NOMO-1 (cell line): Measurements from ENCODE around the gene DMD.

Source experiments
- DNase-seq, 2 experiments: peaks; one replicate each; lab custom pipeline; 2025; ENCODE audit not compliant: unreplicated experiment in 2 of 2; lab: John Stamatoyannopoulos, UW

The DMD gene

DNA sequence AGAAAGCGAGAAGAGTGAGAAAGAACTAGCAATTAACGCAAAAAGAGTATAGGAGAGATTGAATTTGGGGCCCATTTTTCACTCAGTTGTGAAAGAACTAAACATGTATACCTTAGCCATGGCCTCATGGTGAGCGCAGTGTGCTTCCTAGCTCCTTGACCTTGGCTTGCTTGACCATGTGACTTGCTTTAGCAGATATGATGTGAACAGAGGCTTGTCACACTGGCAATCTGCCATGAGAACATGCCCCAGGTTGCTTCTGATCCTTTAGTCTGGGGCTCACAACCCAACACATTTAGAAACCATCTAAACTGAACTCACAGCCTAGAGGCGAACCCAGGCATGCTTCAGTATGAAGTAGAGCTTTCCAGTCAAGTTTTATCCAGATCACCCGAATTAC, 1879.4 kb downstream of the DMD start:
- no peak for DNase-seq

DNA sequence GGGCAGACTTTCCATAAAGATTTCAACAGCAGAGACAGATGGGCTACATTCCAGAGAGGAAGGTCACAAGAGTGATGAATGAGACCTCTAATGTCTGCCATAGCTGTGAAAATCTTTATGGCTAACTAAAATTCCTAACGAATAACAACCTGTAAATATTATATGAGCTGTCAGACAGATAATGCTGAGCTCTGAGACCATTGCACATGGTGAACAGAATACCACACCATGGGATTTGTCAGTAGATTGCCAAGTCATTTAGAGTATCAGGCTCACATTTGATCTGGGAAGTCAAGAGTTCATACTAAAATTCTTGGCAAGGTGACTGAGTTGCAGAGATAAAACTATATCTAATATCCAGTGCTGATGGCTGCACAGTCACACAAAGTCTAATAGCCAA, 1880.3 kb downstream of the DMD start:
- DNase-seq: no peak

DNA sequence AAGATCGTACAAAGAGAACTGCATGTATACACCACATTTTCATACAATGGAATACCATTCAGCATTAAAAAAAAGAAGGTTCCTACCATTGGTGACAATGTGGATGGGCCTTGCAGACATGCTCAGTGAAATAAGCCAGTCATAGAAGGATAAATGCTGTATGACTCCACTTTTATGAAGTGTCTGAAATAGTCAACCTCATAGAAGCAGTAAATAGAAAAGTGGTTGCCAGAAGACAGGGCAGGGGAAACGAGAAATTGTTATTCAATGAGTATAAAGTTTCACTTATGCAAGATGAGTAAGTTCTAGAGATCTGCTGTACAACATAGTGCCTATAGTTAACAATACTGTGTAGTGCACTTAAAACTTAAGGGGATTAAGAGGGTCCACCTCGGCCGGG, 1882.1 kb downstream of the DMD start:
- no peak for DNase-seq

DNA sequence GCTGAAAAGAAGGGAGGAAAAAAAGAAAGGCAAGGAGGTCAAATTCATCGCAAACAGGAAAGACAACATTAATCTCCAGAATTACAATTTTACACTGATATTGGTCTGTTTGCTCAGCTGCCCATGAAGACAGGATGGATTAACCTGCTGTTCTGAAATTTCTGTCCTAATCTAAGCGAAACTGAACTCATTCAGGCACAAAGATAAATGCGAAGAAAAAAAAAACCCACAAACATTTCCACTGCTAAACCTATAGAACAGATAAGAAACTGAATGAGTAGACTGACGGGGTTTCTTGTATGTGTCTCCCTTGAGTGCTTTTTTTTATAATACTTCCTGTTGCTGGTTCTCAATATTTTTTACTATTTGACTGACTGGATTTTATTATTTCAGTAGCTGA, 1887.7 kb downstream of the DMD start:
- DNase-seq: no peak

DNA sequence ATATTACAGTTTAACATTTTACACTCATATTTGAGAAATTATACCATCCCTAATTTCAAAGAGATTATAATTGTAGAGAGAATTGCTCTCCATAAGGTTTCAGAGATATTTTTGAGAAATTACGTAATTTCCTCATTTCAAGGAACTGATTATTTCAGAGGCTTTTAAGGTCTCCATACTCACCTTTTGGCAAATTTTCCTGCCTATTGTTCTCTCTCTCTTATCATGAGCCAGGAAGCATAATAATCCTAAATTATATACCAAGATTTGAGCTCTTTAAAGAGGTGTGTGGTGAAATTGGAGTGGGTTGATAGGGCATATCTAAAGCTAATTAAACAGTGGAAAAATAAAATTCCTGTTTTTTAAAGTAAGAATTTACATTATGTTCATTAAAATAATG, 1890.6 kb downstream of the DMD start:
- DNase-seq: no peak

DNA sequence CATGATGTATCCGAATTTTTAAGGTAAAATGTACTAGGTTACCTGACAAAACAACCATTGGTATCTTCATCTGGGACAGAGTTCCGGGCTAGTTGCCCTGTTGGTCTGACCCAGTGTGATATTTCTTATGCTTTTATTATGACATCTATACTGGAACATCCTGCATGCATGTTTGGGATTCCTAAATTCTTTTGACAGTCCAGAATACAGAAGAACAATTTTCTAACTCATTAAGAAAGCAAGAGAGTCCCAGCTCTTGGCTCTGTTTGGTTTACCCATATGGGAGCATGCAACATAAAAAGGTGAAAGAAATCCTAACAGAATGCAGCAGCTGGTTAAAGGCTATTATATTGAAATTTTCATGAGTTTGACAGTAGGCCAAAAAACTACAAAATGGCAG, 1891.8 kb downstream of the DMD start:
- DNase-seq: no peak

DNA sequence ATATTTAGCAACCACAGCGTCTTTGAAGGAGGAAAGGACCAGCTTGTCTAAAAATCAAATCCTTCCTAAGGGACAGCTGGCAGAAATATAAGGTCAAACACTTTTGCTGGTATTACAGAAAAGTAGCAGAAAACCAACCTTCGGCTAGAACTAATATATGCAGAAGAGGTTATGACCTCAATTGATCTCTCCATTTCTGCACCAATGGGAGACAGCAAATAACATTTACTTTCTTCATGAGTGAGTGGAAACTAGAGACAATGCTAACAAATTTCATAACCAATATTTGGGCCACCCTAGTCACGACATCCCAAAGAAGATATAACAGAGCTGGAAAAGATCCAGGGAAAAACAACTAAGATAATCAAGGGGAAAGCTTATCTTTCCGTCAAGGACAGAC, 1892.5 kb downstream of the DMD start:
- DNase-seq: no peak

DNA sequence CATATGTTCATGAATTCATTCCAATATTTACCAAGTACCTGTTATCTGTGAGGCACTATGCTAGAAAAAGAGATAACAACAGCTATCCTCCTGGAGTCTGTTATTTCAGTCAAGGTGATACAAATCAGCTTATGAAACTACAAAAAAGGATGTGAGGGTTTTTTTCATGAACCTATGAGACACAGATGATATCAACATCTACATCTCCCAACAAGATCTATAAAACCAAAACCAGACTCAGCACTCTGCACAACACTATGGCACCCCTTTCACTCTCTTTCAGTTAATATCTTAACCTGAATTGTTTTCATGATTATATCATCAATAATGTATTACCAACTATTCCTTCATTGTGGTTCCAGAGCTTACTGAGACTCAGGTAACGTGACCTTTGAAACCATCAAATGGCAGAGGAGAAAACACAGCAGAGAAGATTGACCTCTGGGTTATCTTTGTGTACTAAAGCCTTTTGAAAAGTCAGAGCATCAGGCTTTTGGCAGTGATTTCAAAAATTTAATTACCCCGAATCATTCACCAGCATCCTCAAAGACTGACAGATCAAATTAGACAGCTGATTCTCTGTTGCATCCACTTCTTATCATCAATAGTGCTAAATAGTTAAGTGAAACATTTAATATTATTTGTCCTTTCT, 1894.9 kb downstream of the DMD start:
- no peak for DNase-seq

DNA sequence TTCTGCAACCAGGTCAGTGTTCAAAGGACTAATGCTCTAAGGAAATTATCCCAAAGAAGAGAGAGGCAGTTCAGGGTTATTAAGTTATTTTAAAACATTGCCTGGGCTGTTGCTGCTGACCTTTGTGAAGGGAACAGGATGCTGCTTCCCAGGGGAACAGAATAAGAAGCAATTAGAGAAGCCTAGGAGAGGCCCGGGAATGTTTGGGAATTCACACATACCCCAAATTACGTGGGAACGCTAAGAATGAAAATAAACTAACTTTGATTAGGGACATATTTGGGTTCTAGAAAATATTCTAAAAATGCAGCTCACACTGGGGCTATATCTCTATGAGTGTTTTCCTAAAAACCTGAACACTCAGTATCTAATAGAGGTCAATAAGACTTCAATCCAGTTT, 1896.4 kb downstream of the DMD start:
- DNase-seq: no peak

DNA sequence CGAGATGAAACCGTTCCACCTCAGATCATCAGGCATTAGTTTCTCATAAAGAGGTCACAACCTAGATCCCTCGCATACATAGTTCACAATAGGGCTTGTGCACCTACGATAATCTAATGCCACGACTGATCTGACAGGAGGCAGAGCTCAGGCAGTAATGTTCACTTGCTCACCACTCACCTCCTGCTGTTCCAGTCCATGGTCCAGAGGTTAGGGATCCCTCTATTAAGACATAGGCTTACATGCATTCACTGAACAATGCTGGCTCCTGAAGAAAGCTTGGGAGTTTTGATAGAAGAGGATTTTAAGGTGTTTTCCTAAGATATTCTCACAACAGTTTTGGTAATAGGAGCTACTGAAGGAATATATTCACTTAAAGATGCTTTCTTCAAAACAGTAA, 1903.4 kb downstream of the DMD start:
- DNase-seq: no peak

DNA sequence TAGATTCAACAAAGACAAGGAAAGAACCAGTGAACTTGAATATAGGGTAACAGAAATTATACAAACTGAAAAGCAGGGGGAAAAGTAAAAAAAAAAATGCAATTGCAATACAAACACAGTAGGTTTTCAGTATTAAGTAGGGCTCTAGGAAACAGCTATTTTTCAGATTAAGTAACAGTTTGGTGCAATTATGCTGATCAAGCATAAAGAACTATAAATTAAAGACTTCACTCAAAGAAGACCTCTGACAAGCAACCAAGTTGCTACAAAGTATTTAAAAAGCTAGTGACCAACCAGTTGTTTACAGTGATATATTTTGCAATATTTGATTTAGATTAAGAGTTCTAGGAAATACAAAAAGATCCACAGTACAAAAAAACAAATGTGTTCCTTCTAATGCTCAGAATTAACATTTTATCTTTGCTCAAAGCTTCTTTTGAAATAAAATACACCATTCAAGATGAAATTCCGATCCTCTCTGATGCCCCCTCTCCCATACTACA, 1908.7 kb downstream of the DMD start:
- no peak for DNase-seq

DNA sequence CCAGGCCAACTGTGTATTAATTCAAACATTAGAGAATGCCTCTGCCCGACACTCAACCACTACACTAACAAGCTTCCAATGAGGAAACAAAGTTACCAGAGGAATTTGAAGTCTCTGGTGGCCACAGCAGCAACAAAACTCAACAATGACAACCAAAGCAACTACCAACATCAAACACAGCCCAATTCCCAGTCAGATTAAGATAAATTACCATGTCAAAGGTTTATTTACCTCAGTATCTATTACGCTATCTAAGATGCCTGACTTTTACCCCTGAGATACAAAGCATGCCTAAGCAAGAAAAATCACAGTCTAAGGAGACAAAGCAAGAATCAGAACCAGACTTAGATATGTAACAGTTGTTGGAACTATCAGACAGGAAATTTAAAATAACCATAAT, 1909.4 kb downstream of the DMD start:
- DNase-seq: no peak

DNA sequence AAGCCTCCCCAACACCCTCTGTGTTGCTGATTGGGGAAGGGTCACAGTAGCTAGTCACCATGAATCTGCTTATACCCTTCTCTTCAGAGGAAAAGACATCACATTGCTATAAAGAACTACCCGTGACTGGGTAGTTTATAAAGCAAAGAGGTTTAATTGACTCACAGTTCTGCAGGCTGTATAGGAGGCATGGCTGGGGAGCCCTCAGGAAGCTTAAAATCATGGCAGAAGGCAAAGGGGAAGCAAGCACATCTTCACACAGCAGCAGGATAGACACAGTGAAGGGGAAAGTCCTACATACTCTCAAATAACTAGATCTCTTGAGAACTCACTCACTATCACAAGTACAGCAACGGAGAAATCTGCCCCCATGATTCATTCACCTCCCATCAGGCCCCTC, 1910.1 kb downstream of the DMD start:
- no peak for DNase-seq

DNA sequence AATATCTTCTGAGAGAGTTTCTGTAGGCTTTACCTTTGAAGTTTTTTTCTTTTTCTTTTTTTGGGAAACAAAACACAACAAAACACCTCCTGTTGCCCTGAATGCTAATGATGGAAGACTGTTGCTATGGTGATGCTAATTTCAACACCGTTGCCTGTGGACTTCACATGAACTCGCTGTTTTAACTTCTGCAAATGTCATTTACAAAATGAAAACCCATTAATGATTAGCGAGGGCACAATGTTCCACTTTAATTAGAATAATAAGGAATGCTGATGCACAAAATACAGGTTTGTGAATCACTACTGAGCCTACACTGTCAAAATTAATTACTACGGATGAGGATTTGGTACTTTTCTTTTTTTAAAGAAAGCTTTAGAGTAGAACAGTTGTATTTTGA, 1912.4 kb downstream of the DMD start:
- DNase-seq: no peak

DNA sequence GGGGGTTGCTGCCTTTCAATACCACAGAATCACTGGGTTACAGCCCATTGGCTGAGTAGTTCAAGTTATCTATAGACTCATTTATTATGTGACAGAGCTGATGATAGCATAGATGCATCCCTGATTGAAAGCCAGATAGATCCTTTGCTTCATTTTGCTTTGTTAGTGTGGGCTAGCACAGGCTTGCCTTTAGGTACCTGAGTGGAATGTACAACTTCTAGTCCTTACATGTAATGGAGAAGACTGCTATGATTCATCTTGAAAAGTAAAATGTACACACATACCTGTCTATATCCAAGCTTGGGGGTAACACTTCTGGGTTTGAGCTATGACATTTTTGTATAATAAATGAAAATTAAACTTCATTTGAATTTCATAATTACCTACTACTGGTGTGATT, 1913.5 kb downstream of the DMD start:
- DNase-seq: no peak

DNA sequence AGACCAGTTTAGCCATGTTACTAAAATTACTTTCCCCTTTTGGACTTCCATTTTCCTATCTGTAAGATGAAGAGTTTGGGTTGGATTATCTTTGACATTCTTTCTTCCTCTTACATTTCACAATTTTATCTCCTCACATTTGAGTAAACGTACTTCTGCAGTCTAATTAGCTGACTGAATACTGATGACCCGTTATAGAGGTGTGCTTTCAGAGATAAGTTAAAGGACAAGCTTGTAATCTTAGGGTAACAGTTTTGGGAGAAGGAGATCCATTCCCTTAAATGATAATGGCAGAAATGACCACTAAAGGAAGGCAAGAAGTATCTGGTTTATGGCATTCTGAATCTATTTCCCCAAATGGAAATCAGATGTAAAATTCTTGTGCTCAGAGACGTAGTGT, 1916.9 kb downstream of the DMD start:
- DNase-seq: no peak

DNA sequence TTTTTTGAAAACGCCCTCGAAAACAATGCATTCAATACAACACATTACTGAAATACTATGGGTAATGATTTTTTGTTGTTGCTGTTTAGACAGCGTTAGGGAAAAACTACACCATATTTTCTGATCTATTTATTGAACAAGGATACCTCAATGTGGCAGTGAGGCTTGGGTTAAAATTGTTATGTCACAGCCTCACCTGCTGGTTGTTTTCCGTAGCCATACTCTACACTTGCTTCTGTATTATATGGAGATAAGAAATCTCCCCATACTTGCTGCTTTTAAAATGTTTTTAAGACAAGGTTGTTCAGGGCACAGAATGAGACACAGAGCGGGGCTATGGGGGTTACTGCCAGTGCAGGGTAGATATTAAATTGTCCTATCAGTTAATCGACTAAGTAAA, 1917.9 kb downstream of the DMD start:
- DNase-seq: no peak

DNA sequence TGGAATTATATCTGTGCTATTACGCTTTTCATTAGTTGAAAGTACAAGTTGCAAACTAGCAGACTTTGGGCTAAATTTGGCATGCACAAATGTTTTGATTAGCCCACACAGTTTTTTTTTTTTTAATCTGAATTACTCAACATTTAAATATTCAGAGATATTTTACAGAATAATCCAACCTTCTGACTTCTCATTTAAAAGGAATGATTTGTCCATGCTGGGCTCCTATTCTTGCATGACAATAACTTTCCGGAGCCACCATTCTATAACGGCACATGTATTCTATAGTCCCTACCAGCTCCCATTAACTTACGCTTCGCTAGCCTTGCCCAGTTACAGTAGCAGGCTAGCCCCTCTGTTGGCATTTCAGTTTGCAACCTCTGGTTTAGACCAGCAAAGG, 1920.2 kb downstream of the DMD start:
- DNase-seq: no peak

DNA sequence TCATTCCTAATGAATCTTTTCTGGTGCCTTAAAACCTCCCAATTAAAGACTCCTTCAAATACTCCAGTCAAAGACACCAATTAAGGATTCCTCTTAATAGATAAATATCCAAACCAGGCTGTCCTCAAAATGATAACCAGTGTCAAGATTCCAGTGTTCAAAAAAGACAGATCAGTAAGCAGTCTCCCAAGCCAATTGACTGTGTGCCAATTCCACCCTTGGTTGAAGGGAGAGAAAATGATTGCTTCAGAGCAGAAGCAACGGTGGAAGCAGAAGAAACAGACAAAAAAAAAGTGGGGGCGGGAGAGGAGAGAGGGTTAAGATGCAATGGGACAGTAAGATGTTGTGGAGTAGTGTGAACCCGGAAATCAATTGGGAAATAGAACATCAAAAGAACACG, 1923.5 kb downstream of the DMD start:
- no peak for DNase-seq

DNA sequence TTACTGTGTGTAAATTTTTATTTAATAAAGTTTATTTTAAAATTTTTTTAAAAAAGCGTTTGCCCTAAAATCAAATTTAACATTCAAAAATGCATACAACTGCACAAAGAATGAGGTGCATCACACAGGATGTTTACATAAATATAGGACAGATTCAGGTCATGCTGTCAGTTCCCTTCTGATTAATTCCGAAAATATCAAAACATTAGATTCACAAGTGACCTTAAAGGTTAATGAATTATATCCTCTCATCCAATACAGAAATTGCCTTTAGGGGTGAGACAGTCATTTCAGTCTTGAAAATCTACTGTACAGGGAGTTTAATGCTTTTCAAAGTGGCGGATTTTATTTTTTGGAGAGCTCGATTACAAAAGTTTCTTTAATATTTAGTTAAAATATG, 1930.8 kb downstream of the DMD start:
- DNase-seq: no peak

DNA sequence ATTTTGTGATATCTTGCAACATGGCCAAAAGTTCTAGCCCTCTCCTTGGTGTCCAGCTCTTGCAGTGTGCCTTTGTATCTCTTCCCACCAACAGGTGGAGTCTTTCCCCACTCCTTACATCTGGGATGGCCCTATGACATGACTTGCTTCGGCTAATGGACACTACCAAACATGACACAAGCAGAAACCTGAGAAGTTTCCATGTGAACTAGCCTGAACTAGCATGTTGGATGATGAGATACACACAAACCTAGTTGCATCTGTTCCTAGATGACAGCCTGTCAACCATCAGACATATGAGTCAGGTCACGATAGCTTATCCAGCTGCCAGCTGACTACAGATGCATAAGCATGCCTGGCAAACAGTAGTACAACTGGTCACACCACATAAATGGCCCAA, 1932.0 kb downstream of the DMD start:
- DNase-seq: no peak

DNA sequence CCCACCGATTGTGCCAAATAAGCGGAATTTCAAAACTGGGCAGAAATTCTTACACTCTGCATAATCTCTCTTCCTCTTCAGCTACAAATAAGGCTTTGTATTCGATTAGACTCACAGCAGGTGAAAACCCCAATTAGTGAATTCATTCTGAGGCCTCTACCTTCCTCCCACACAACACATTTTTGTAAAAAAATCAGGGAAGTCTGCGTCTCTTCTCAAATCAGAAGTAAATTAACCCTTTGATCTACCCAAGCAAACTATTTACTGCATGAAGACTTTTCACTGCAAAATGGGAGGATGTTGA, 1938.9 kb downstream of the DMD start:
- no peak for DNase-seq

DNA sequence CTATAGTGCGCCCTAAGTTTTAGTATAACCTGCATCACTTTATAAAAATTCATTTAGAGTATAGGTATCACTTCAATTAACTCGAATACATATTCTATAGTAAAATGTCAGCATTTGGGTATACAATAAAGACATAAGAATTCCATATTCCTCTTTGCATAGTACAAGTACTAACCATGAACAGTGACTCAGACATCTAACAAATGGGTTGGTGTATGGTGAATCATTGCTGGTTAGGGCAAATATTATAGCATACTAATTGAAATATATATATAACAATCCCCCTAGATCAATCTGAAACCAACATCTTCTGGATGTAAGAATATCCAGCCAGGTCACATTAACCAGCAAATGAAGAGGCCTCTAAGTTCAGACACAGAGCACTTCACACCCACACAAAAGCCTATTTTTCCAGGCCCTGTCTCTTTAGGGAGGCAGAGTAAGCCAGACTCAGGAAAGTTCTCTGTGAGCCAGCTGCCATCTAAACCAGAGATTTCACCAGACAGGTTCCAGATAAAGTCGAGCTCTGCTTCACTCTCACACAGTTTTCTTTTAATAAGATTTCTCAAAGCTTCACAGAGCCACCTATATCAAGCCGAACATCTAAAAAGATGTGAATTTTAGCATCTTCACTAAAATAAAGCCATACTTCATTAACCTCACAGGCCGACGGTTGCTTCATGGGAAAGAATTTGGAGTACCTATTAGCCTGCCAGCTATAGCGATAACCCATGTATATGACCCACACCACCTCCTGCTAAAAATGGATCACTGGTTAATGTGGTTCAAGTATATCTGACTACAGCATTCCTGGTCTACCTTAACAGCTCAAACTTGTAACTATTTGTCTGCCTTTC, 1939.5 kb downstream of the DMD start:
- DNase-seq: no peak
